ENCODE measurements around the gene TFIP11. TPM values are rescaled to one million over a fixed set of nuclear protein-coding genes. Genes with fewer than 3 reads are reported as not detected.

The TFIP11 gene
- total and polyA plus RNA-seq, 2 of the 13 experiments (the other 11 are each of a cell fraction or from before 2014, with no cell fraction given): 15.4 to 22.8 TPM

DNA sequence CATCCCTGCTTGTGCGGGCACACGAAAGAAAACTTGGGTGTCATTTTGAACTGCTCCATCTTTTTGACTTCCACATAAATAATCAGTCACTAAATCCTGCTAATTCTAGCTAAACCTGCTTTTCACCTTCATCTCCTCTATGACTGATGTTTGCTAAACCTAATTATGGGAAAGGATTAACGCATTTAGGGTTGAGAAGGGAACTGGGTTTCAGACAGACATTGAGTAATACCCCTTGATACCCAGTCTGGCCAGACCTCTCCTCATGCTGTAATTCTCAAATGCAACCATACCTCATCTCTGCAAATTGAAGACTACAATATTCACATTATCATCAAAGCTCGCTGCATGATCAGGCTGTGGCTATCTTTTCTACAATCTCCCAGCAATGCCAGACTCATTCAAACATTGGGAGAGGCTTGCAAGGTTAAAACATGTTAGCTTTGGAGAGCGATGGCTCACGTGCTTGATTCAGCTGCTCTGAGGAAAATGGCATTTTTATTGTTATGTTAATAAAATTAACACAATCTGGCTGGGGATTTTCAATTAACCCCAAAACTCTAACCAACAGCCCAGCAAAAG lies 31.1 kb downstream of the TFIP11 start:
- Histone ChIP-seq H3K9ac (ENCODE audit: insufficient read depth, low read depth, low read length) (peak overlapping the region; percentile 72), H3K4me2 (ENCODE audit: low read depth, low read length) (peak overlapping the region; percentile 83), H3K4me3 (replicated peaks in 1 of 3; ENCODE audit: insufficient read depth in 1 of 3, low read depth in 2 of 3, low read length in 3 of 3) (peak overlapping the region in 1 of 3 experiments; percentile 61; a peak in 1 of 6 replicates), H4K20me1 (ENCODE audit: insufficient read depth, low read length) (no peaks in the 10 kb centered on the region), H3K36me3 (replicated peaks in 1 of 2; ENCODE audit: control insufficient read depth in 1 of 2, insufficient read depth in 2 of 2, low read length in 2 of 2) (peaks cover 0 to 13% of the 10 kb centered on the region in 2 experiments; a peak in 3 of 5 replicates), H3K9me3 (ENCODE audit: low read length) (no peaks in the 10 kb centered on the region), H2AFZ (ENCODE audit: low read length) (no peak overlapping the region), H3K79me2 (ENCODE audit: insufficient read depth, low read length) (peaks cover 84% of the 10 kb centered on the region), H3K27ac (ENCODE audit: extremely low read length, insufficient read depth, low read length) (peak overlapping the region; percentile 95), H3K27me3 (ENCODE audit: control insufficient read depth in 1 of 2, insufficient read depth in 2 of 2, low read length in 2 of 2) (no peaks in the 10 kb centered on the region; a peak in 1 of 5 replicates), H3K4me1 (ENCODE audit: insufficient read depth, low read length) (peaks cover 83% of the 10 kb centered on the region)
- ChIA-PET POLR2A (interaction anchor here (0.6 to 1.0 kb wide), 2 partner anchors 8 to 31 kb away, joined by 3 read pairs; partner anchors contain the start of gene TFIP11), CTCF (ENCODE audit: low intra/inter-chr PET ratio, low total read pairs) (no interaction called here)
- BruUV-seq (replicated peaks): no TSS peak
- TF ChIP-seq ZNF574 (CRISPR knock-in tag; IDR thresholded peaks at IDR 0.05) (no peak), SPEN (CRISPR knock-in tag; IDR thresholded peaks at IDR 0.05; ENCODE audit: low read depth) (no peak), ZBTB21 (CRISPR knock-in tag; IDR thresholded peaks at IDR 0.05) (no peak), ADNP (CRISPR knock-in tag; IDR thresholded peaks at IDR 0.05) (no peak), KMT2A (CRISPR knock-in tag; IDR thresholded peaks at IDR 0.05) (no peak), FOXA1 (IDR thresholded peaks at IDR 0.05) (no peak), FOXA1 (CRISPR knock-in tag; IDR thresholded peaks at IDR 0.05) (no peak), HIC2 (CRISPR knock-in tag; IDR thresholded peaks at IDR 0.05; ENCODE audit: low read depth) (no peak)
- 78% methylated on average over 6 of the region's 6 CpGs for WGBS (ENCODE audit: low lambda C conversion rate)
- intact Hi-C loops (cut with micrococcal nuclease; ENCODE audit: unreplicated experiment): no loop called here
- ATAC-seq (no peak), FAIRE-seq (no peak), DNase-seq (ENCODE audit: low spot score) (no peak)
- in situ Hi-C loops (cut with HindIII; ENCODE audit: extremely low pct_ligation_motif_present, low pct_unique_long_range_greater_than_20kb): no loop called here

All from HepG2 (cell line).